Measurements from ENCODE around the gene AMY2B.

The AMY2B gene

GRCh38 chr1:103547840-103548239, 23.5 kb upstream of the AMY2B start:
- TF ChIP-seq TAF1 (IDR thresholded peaks at IDR 0.05; ENCODE audit: low read depth) (no peak), REST (IDR thresholded peaks at IDR 0.05; ENCODE audit: low read depth) (no peak), EP300 (IDR thresholded peaks at IDR 0.05; ENCODE audit: borderline replicate concordance) (no peak), CEBPB (IDR thresholded peaks at IDR 0.05) (no peak), MAX (IDR thresholded peaks at IDR 0.05) (no peak), CREB1 (IDR thresholded peaks at IDR 0.05; ENCODE audit: low read depth) (no peak), ZBTB7A (IDR thresholded peaks at IDR 0.05; ENCODE audit: low read depth) (no peak), NFIC (IDR thresholded peaks at IDR 0.05) (no peak), EGR1 (IDR thresholded peaks at IDR 0.05) (no peak), FOXM1 (IDR thresholded peaks at IDR 0.05; ENCODE audit: borderline replicate concordance, low read depth) (no peak), TEAD4 (IDR thresholded peaks at IDR 0.05) (no peak), USF1 (IDR thresholded peaks at IDR 0.05) (no peak), YY1 (IDR thresholded peaks at IDR 0.05; ENCODE audit: low read depth) (no peak), RAD21 (IDR thresholded peaks at IDR 0.05; ENCODE audit: low read depth) (no peak), TCF12 (IDR thresholded peaks at IDR 0.05; ENCODE audit: low read depth) (no peak)

GRCh38 chr1:103560427-103560826, 11.0 kb upstream of the AMY2B start:
- TF ChIP-seq USF1 (IDR thresholded peaks at IDR 0.05) (no peak), FOXM1 (IDR thresholded peaks at IDR 0.05; ENCODE audit: borderline replicate concordance, low read depth) (no peak), TAF1 (IDR thresholded peaks at IDR 0.05; ENCODE audit: low read depth) (no peak)

GRCh38 chr1:103561643-103562395, 9.6 kb upstream of the AMY2B start:
- TF ChIP-seq NFIC (IDR thresholded peaks at IDR 0.05) (no peak), ZBTB7A (IDR thresholded peaks at IDR 0.05; ENCODE audit: low read depth) (no peak), TAF1 (IDR thresholded peaks at IDR 0.05; ENCODE audit: low read depth) (no peak), YY1 (IDR thresholded peaks at IDR 0.05; ENCODE audit: low read depth) (no peak), USF1 (IDR thresholded peaks at IDR 0.05) (no peak), FOXM1 (IDR thresholded peaks at IDR 0.05; ENCODE audit: borderline replicate concordance, low read depth) (no peak), CEBPB (IDR thresholded peaks at IDR 0.05) (no peak)

GRCh38 chr1:103563056-103563455, 8.3 kb upstream of the AMY2B start:
- TF ChIP-seq TAF1 (IDR thresholded peaks at IDR 0.05; ENCODE audit: low read depth) (no peak), RAD21 (IDR thresholded peaks at IDR 0.05; ENCODE audit: low read depth) (no peak), ZBTB7A (IDR thresholded peaks at IDR 0.05; ENCODE audit: low read depth) (no peak), TCF12 (IDR thresholded peaks at IDR 0.05; ENCODE audit: low read depth) (no peak), CEBPB (IDR thresholded peaks at IDR 0.05) (no peak), FOXM1 (IDR thresholded peaks at IDR 0.05; ENCODE audit: borderline replicate concordance, low read depth) (no peak), REST (IDR thresholded peaks at IDR 0.05; ENCODE audit: low read depth) (no peak), EGR1 (IDR thresholded peaks at IDR 0.05) (no peak), MAX (IDR thresholded peaks at IDR 0.05) (no peak), USF1 (IDR thresholded peaks at IDR 0.05) (no peak), YY1 (IDR thresholded peaks at IDR 0.05; ENCODE audit: low read depth) (no peak), TEAD4 (IDR thresholded peaks at IDR 0.05) (no peak), CREB1 (IDR thresholded peaks at IDR 0.05; ENCODE audit: low read depth) (no peak), NFIC (IDR thresholded peaks at IDR 0.05) (no peak), EP300 (IDR thresholded peaks at IDR 0.05; ENCODE audit: borderline replicate concordance) (no peak)

GRCh38 chr1:103569493-103569892, 1.9 kb upstream of the AMY2B start:
- TF ChIP-seq NFIC (IDR thresholded peaks at IDR 0.05), result no peak
- TF ChIP-seq EGR1 (IDR thresholded peaks at IDR 0.05), result no peak
- no peak for TF ChIP-seq FOXM1 (IDR thresholded peaks at IDR 0.05; ENCODE audit: borderline replicate concordance, low read depth)
- no peak for TF ChIP-seq ZBTB7A (IDR thresholded peaks at IDR 0.05; ENCODE audit: low read depth)
- TF ChIP-seq TCF12 (IDR thresholded peaks at IDR 0.05; ENCODE audit: low read depth), result no peak
- TF ChIP-seq MAX (IDR thresholded peaks at IDR 0.05), result no peak
- no peak for TF ChIP-seq CREB1 (IDR thresholded peaks at IDR 0.05; ENCODE audit: low read depth)
- no peak for TF ChIP-seq USF1 (IDR thresholded peaks at IDR 0.05)
- TF ChIP-seq TEAD4 (IDR thresholded peaks at IDR 0.05), result no peak
- TF ChIP-seq EP300 (IDR thresholded peaks at IDR 0.05; ENCODE audit: borderline replicate concordance), result no peak
- TF ChIP-seq CEBPB (IDR thresholded peaks at IDR 0.05), result no peak
- no peak for TF ChIP-seq REST (IDR thresholded peaks at IDR 0.05; ENCODE audit: low read depth)
- no peak for TF ChIP-seq RAD21 (IDR thresholded peaks at IDR 0.05; ENCODE audit: low read depth)
- TF ChIP-seq TAF1 (IDR thresholded peaks at IDR 0.05; ENCODE audit: low read depth), result no peak
- TF ChIP-seq YY1 (IDR thresholded peaks at IDR 0.05; ENCODE audit: low read depth), result no peak
